Liver (tissue), 3 donors: Measurements from ENCODE around the gene HDDC2.
A peak's percentile ranks its signal among the peaks of the same experiment; 100 is the strongest.

Experiments used
- ATF3 ChIP-seq: IDR thresholded peaks from 2 replicates; pipeline ENCODE4 v1.6.1; 2016; ENCODE audit warnings: antibody characterized with exemption
- CTCF ChIP-seq: fragments of 150-350 bp; IDR thresholded peaks from 2 replicates; pipeline ENCODE4 v1.5.1; 2017; ENCODE audit warnings: improper control_type of control experiment, low read depth, low read length; ENCODE audit not compliant: missing input control
- EGR1 ChIP-seq, 2 donors: IDR thresholded peaks; 2 replicates each; pipeline ENCODE4 v1.6.1; 2016 to 2018; ENCODE audit warnings: antibody characterized with exemption in 2 of 2, low read depth in 2 of 2
- FOXA1 ChIP-seq: IDR thresholded peaks from 2 replicates; pipeline ENCODE4 v1.6.1; 2016; ENCODE audit warnings: antibody characterized with exemption
- GABPA ChIP-seq, 2 donors: IDR thresholded peaks in 1 of 2; conservative IDR thresholded peaks in 1 of 2; 2 replicates each; pipeline ENCODE4 v1.6.1; 2016; ENCODE audit warnings: antibody characterized with exemption in 2 of 2, mild to moderate bottlenecking in 1 of 2, moderate library complexity in 1 of 2
- JUND ChIP-seq, 2 donors: IDR thresholded peaks; 2 replicates each; pipeline ENCODE4 v1.6.1; 2016; ENCODE audit warnings: antibody characterized with exemption in 2 of 2
- TAF1 ChIP-seq: conservative IDR thresholded peaks from 2 replicates; pipeline ENCODE4 v1.6.1; 2016; ENCODE audit warnings: antibody characterized with exemption, mild to moderate bottlenecking
- YY1 ChIP-seq: IDR thresholded peaks from 2 replicates; pipeline ENCODE4 v1.6.1; 2016; ENCODE audit warnings: antibody characterized with exemption, mild to moderate bottlenecking
- ZBTB33 ChIP-seq: IDR thresholded peaks from 2 replicates; pipeline ENCODE4 v1.6.1; 2016; ENCODE audit warnings: antibody characterized with exemption
- donor health status: healthy.
- donor health status: healthy.

DNA sequence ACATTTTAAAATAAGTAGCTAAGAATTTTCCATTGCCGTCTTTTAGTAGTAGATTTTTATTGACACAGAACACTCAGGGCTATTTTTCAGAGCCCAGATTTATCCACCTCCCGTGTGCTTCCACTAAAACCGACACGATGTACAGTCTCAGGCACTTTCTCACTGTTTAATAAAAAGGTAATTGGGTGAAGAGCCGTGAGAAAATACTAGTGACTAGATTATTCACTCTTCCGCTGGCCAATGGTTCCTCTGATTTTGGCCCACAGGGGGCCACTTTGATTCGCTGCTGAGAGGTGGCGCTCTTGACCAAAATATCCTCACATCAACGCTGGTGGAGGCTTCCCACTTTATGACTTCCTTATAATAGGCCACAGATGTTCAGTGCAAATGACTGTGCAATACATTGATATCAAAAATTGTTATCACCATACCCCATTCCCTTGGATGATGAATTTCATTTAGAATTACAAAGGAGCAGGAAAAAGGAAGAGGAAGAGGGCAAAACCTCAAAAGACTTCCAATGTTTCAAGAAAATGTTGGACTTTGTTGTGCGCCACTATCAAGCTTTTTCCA lies 12.3 kb upstream of the HDDC2 start:
- TF ChIP-seq ZBTB33: no peak
- TF ChIP-seq CTCF: peak; percentile 83
- no peak for TF ChIP-seq FOXA1
- TF ChIP-seq EGR1 (IDR thresholded peaks at IDR 0.05; ENCODE audit: low read depth in 2 of 2): no peak
- no peak for TF ChIP-seq GABPA (IDR thresholded peaks at IDR 0.05 in 1 of 2, conservative IDR thresholded peaks at IDR 0.05 in 1 of 2)
- TF ChIP-seq YY1: no peak
- no peak for TF ChIP-seq JUND (IDR thresholded peaks at IDR 0.05)
- TF ChIP-seq ATF3: no peak
- no peak for TF ChIP-seq TAF1
